ENCODE data around the gene S100A9.

The S100A9 gene

DNA sequence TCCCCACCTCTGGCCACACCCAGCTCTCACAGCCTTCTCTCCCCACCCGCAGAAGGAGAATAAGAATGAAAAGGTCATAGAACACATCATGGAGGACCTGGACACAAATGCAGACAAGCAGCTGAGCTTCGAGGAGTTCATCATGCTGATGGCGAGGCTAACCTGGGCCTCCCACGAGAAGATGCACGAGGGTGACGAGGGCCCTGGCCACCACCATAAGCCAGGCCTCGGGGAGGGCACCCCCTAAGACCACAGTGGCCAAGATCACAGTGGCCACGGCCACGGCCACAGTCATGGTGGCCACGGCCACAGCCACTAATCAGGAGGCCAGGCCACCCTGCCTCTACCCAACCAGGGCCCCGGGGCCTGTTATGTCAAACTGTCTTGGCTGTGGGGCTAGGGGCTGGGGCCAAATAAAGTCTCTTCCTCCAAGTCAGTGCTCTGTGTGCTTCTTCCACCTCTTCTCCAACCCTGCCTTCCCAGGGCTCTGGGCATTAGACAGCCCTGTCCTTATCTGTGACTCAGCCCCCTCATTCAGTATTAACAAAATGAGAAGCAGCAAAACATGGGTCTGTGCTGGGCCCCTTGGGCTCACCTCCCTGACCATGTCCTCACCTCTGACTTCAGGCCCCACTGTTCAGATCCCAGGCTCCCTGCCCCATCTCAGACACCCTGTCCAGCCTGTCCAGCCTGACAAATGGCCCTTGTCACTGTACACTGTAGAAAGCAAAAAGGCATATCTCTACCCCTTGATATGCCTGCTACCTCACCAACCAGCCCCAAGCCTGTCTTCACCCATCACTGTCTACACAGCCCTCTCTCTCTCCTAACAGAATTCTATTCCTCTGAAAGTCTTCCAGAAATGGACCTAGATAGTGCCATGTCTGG is 3.2 kb downstream of the S100A9 start:
- DNase-seq (ENCODE audit: low read depth in 2 of 2): no peak

DNA sequence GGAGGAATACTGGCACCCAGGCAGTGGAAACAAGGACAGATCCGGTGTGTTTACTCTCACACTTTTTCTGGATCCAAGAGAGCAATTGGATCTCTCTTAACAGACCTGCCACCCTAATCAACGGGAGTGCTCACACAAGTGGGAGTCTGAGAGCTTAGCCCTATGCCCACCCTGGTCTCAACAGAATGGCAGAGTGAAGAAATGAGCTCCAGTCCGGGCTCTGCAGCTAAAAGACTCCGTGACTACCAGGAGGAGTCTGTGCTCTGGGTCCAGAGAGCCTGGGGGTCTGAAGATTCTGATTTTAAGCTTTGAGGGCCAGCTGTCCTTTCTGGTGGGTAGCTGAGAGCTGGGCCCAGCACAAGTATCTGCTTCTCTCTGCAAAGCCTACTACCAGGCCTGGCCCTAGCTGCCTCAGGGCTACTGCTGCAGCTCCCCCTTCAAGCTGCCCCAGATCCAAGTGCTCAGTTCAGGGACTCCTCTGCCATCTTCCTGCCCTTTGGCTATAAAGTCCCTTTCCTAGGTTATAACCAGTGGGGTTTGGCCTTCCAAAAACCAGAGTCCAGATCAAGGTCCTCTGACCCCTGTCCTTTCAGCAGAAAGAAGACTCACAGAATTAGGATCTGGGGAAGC is 3.9 kb downstream of the S100A9 start:
- DNase-seq (ENCODE audit: low read depth in 2 of 2): no peak

DNA sequence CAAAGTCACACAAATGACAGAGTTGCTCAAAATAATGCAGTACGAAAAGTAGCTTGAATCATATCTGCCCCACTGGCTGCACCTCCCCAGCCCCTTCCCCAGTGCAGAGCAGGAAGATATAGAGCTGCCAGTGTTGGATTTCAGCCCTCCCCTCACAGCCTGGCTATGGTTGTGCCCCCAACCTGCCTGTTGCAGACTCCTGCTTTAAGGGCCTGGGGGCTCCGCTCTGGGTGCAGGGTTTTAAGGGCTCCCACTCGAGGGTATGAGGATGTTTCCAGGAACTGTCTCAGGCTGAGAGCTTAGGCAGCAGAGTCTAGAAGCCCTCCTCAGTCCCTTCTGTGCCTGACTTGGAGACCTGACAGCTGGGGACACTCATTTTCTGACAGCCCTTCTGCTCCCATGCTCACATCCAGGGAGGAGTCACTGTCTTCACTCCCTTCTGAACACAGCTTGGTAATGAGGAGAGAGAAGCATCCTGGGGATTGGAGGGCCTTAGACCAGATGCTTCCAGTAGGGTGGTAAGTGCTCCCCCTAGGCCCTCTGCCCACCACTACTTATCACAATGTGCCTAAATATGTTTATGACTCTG is 4.6 kb downstream of the S100A9 start:
- DNase-seq (ENCODE audit: low read depth in 2 of 2): no peak

DNA sequence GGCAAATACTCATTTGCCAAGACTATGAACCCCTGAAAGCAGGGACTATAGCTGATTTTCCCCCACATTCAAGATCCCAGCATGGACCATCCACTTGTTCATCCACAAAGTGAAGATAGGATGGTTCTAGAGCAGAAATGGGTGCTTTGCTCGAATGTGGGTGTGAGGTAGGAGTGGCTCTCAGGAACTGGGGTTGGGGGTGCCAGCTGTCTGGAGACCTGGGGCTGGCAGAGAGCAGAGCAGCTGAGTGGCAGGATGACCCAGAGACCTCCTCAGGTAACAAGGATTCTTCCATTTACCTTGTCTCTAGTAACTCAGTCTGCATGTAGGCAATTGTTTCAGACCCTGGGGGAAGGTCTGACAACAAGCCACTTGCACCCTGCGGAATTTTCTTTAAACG is 6.0 kb downstream of the S100A9 start:
- DNase-seq (ENCODE audit: low read depth in 2 of 2): no peak

DNA sequence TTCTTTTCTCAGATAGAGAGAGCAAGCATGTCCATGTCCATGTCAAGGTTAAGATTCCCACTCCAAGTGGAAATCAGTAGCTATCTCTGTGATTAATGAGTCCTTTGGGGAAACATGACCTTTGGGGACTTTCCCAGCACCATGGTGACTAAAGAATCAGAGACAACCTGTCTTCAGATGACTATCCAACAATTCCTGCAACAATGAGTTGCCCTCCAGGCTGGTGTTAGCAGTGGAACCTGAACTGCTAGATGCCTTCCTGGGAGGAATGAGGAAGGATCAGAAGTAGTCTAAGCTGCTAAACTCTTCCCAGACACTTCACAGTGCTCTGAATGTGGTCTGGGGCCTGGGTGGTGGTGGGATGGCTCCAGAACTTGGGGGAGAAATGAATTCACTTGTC is 6.5 kb downstream of the S100A9 start:
- DNase-seq (ENCODE audit: low read depth in 2 of 2): no peak

DNA sequence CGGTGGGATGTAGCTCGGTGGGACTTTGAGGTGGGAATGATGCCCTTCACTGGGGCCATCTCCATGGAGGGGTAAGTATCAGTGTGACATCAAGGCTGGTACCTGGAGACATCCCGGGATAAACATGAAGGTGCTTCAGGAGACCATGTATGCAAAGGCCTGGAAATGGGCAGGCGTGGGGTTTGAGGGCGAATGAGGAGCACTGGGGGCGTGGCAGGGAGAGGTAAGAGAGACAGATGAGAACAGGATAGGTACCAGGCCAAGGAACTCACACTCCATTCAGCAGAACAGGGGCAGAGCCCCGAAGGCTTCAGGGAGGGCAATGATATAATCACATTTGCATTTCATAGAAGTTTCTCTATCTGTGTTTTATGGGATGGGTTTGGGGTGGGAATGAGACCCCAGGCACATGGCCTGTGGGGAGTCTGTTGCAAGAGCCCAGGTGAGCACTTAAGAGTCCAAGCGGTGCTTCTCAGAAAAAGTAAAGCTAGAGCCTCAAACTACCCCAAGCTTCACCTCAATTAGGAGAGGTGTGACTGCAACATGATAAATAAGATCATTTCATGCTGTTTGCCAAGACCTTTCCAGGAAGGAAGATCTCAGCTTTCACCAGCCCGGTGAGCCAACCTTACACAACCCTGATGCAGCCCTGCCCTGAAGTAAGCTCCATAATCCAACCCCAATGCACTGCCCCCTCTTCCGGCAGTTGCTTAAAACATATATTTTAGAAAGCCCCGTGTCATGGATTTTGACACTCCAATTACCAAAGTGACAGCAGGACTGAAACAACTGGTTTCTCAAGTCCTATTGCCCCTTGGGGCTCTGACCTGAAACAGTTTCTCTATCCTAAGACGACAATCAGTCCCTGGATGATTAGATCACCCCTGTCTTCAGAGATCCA is 7.4 kb downstream of the S100A9 start:
- no peak for DNase-seq (ENCODE audit: low read depth in 2 of 2)

DNA sequence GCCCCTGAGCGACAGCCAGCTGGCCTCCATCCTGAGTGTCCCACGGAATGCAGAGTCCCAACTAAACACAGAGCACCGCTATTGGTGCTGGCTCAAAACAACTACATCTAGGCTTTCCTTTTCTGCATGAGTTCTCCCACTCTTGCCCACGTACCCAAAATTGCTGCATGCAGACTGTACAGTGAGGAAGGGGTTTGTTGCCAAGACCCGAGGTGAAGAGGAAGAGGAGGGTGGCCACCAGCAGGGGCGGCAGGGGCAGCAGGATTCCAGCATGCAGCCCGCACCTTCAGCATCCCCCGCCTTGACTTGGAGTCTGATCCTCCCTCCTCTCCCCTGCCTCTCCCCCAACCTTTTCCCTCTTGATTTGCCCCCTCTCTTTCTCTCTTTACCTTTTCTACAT is 8.0 kb downstream of the S100A9 start:
- DNase-seq (ENCODE audit: low read depth in 2 of 2): no peak

DNA sequence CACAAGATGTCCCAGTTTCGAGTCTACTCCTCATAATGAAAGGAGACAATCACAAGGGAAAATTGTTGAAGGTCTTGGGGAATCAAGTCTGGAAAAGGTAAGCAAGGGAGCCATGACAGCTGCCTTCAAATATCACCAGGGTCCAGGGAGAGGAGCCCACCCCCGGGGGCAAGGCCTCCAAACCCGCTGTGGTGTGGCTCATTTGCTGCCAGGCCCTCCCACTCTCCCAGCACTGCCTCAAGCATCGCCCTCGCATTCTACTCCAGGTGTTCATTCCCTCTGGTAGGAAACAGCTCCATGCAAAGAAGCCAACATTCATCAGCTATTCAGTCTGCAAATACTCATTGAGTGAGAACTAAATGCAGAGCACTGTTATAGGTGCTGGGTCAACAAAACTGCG is 8.6 kb downstream of the S100A9 start:
- DNase-seq (ENCODE audit: low read depth in 2 of 2): no peak

DNA sequence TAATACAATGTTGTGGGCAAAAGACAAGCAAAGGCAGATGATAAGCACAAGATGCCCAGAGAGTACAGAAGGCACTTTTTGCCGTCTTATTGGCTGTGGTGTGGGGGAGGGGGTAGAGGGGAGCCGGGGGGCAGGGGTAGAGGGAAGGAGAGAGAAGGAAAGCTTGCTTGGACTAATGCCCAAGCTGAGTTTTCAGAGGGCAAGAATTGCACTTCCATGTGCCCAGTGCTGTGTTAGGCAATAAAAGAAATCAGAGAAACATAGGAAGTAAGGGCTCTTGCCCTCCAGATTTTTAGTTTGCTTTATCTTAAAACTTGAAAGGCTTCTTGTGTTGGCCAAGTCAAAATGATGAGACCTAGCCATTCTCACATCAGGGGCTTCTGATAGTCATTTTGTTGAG is 9.4 kb downstream of the S100A9 start:
- DNase-seq (ENCODE audit: low read depth in 2 of 2): no peak

DNA sequence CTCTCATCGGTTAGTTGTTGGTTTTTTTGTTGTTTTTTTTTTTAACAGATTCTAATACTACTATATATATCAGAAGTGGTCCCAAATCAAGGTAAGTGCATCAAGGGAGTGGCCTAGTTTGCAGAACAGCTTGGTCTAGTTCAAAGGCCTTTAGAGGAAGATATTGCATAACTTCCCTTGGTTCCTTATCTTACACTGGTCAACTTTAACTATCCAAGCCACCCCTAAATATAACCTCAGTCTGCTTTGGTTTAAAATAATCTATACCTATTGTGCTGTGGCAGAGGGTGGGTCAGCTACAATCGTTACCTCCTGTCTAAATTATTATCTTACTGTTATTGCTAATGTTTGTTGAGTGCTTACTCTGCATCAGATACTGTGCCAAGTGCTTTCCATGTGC is 10.8 kb downstream of the S100A9 start:
- no peak for DNase-seq (ENCODE audit: low read depth in 2 of 2)

DNA sequence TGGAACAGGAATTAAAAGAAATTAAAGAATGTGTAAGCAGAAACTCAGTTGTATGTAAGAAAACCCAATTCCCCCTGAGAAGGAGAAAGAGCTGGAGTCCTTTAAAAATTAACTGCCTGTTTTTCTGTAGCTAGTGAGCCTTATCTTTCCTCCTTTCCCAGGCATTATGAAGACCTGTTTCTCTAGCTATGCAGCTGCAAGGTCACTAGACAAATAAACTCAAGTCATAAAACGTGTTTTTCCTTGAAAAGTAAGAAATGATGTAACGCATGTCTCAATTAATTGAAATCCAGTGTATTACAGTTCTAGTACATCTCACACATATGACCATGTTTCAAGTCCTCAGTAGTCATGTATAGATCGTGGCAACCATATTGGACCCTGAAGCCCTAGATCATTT is 12.5 kb downstream of the S100A9 start:
- no peak for DNase-seq (ENCODE audit: low read depth in 2 of 2)

DNA sequence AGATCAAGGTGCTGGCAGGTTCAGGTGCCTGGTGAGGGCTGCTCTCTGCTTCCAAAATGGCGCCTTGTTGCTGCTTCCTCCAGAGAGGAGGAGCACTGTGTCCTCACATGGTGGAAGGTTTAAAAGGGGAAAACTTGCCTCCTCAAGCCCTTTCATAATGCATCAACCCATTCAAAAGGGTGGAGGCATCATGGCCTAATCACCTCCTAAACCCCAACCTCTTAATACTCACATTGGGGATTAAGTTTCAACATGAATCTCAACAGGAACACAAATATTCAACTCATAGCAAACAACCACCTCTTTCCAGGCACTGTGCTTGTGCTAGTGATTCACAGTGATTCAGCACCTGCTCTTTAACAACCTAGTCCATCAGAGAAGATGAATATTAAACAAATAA is 13.6 kb downstream of the S100A9 start:
- no peak for DNase-seq (ENCODE audit: low read depth in 2 of 2)

DNA sequence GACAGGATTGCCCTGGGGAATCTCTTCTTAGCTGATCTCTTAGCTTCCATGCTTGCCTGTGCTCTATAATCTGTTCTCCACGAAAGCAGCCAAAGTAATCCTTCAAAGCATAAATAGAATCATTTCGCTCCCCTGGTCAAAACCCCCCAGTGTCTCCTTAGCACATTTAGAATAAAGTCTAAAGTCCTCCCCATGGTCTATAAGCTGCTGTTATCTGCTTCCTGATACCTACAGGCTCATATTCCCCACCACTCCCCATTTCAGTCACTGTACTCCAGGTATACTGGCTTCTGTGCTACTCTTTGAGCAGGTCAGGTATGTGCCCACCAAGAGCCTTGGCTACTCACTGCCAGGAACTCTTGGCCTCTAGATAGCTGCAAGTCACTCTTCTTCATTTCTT is 14.9 kb downstream of the S100A9 start:
- DNase-seq (ENCODE audit: low read depth in 2 of 2): no peak

DNA sequence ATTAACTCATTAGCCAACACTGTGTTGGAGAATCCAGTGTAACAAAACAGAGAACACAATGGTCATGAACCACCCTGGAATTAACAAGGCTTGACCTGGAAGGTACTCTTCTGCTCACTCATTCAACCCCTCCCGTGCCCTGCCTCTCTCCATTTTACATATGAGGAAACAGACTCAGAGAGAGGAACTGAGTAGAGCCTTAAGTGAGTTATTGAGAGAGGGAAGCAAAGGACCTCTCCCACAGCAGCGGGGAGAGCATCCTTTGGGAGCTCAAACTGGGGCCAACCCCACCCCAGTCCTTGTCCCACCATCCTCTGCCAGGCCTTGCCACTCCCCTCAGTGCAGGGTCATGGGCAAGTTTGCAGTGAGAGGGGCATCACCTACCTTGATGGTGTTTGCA is 16.4 kb downstream of the S100A9 start:
- no peak for DNase-seq (ENCODE audit: low read depth in 2 of 2)

DNA sequence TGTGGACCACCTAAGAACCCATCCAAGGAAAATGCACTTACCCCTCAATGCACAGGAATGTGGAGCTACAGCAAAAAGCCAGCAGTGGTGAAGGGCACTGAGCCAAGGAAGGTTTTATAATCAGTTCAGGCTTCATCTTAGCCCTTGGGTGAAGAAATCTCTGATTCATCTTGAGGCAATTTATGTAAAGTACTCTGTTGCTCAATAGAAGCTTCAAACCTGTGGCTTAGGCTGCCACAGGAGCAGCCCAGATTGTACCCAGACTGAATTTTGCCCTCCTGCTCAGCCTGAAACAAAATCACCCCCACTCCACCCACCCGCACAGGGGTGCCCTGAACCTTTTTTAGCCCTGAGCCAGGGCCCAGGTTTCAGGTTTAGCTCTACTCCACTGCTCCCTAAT is 17.9 kb downstream of the S100A9 start, which contains the start of gene S100A12:
Gene S100A12, minus strand, starts transcription at position 111 of the 400 bp plus-strand sequence. CDS start 1,029 bp downstream, outside the sequence.
- no peak for DNase-seq (ENCODE audit: low read depth in 2 of 2)

DNA sequence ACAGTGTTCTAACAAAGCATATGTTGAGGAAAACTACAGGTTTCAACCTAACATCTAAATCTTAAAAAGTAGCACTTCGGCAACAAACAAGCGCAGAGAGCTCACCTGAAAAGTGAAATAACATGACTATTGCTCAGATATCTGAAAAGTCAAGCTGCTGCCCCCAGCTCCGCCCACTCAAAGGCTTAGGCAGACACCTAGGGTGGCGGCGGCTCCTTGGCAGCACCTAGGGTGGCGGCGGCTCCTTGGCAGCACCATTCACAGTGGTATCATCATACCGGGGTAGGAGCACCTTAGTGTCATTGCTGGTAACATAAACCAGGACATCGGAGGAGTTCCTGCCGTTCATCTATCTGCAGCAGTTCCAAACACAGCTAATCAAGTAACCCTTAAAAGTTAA is 21.9 kb downstream of the S100A9 start:
- no peak for DNase-seq (ENCODE audit: low read depth in 2 of 2)

DNA sequence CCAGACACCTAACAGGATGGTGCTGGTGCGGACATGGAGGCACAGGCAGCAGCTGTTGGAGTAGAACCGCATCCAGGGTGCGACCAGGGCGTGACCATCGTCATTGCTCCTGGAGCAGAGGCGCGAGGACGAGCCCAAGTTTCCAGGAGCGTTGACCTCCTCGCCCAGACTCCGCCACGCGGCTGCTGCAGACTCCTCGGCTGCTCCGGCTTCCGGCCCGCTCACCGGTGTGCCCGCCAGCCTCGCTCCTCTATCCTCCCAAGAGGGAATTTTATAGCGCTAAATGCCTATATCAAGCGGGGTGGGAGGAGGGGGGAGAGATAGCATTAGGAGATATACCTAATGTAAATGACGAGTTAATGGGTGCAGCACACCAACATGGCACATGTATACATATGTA is 23.1 kb downstream of the S100A9 start:
- DNase-seq (ENCODE audit: low read depth in 2 of 2): no peak

DNA sequence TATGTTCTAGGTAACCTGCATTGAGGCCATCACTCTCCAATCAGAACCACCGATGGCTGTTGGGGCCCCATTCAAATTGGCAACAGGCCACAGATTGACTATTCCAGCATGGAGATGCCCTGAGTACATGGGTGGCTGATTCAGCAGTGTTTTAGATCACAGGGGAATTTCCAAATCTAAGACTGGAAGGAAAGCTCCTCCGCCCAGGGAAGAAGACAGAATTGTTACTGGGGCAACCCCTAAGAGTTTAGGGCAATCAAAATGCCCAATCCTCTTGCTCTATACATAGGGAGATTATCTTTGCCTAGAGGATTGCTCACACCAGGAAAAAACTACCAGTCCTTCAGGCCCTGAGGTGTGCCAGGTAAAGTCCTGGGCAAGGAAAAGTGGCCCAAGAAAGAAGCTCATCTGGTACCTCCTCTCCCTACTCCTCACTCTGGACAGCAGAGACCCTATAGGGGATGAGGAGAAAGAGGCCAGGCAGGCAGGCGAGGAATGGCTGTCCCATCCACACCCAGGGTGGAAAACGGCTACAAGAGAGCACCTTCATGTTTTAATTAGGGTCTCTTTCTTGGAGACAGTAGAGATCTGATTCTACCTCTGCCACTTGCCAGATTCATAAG is 27.4 kb downstream of the S100A9 start:
- no peak for DNase-seq (ENCODE audit: low read depth in 2 of 2)

DNA sequence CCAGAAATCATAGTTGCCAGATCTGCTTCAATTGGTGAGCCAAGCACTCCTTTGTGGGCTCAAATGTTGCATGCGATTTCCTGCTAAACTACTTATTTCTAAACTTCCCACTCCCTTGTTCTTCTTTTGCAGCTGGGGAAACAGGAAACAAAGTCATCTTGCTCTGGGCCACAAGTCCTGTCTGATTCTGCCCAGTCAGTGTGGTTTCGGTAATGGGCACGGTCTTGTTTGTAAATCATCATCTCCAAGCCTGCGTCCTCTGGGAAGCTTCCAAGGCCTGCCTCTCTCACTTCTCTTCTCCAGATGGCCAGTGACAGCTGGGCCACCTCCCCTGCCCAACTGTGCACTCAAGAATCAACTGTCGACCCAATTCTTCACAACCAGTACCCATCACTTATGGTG is 28.8 kb downstream of the S100A9 start:
- DNase-seq (ENCODE audit: low read depth in 2 of 2): no peak

DNA sequence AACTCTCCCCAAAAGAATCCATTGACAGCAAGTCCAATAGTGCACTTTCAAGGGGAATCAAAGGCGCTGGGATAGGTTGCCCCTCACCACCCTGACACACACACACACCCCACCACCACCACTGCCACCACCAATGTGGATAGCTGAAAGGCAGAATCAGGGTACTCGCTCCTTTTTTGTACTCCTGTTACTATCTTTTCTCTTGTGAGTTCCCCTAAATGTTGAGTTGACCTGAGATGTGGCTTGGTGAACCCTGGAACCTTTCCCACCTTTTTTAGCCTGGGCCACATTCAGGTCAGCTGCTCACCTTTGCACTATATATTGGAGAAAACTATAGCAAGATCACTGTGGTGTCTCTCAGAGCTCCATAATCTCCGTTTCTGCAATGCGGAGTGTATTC is 29.3 kb downstream of the S100A9 start:
- DNase-seq (ENCODE audit: low read depth in 2 of 2): no peak

DNA sequence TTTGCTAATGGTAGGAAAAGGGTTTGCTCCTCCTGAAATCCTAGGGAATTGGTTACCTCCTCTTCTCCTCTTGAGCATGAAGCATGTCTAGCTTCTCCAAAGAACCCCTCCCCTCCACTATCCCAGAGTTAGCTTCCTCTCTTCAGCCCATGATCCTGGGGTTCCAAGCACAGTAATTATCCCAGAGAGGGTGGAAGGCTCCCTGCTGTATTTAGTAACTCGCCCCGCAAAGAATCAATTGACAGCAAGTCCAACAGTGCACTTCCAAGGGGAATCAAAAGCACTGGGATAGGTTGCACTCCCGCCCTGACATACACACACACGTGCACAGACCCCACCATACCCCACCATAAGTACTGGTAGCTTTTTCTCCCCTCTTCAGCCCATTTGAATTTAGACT is 30.1 kb downstream of the S100A9 start:
- no peak for DNase-seq (ENCODE audit: low read depth in 2 of 2)

DNA sequence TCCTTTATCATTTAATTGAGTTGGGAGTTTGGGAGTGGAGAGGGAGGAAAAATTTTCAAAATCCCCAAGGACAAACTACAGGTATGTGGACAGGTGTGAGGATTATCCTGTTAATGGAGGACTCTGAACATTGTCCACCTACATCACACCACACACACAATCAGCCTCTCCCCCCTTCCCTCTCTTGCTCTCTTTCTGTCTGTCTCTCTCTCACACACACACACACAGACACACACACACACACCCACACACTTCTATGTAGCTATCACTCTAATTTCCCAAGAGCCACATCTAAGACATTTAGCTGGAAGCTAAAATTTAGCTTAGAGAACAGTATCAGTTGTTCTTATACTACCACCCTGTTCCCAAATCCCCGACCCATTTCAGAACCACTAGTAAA is 31.7 kb downstream of the S100A9 start:
- no peak for DNase-seq (ENCODE audit: low read depth in 2 of 2)

All from stimulated activated CD8-positive, alpha-beta memory T cell treated with anti-CD3 and anti-CD28 coated beads, Interleukin-2, amount 100 ng/mL, for 48 hours (primary cell).